HG02763 (cell line): ENCODE measurements around the gene YY1AP1.
"Not testable (repeated sequence)": the region's sequence is repeated elsewhere in the genome, so short reads cannot be mapped to it uniquely, and the experiment has no call there.

ENCODE experiments used
- ATAC-seq: cut with Tn5 transposase; IDR thresholded peaks from one replicate; pipeline ENCODE4 v1.9.1; 2021; ENCODE audit warnings: mild to moderate bottlenecking, moderate library complexity; ENCODE audit not compliant: unreplicated experiment

The YY1AP1 gene

GRCh38 chr1:155648207-155649147, 40.1 kb downstream of the YY1AP1 start:
- no peak for ATAC-seq

- no peak for ATAC-seq
Measured at GRCh38 chr1:155646307-155646706, 42.3 kb downstream of the YY1AP1 start.

DNA sequence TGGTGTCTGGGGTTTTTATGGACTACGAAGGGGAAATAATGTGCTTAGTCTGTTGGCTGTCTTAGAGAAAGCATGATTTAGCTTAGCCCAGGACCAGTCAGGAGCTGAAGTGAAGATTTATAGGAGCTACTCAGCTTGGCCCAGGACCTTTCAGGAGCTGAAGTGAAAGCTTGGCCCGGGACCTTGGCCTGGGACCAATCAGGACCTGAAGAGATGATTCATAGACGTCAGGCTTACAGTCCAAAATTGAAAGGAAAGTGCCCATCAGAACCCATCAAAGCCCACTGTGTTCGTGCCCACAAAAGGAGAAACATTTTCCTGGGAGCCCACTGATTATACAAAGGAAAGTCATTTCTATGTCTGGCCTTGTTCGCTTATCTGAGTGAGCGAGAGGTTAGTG, 42.9 kb downstream of the YY1AP1 start:
- ATAC-seq: no peak

DNA sequence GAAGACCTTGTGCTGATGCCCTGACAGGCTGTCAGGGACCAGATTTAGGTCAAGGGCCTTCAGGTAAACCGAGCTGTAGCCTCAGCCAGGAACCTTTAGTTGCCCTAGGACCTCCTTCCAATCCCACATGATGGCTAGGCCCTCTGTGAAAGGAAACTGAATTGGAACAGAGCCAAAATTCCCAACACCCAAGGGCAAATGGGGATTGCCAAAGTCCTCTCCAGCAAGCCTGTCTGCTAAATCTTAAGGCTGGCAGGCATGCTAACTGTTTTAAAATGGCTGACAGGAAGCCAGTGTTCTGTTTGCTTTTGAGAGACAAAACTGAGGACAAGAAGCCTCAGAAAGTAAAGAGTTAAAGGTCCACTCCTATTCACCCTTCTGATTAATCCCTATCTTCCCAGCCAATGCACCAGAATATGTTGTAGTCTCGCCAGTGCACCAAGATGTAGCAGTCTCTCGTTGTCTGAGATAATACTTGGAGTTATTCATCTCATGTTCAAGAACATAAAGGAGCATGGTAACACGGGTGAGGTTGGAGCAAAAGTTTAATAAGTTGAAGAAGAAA, 43.5 kb downstream of the YY1AP1 start:
- ATAC-seq: no peak

DNA sequence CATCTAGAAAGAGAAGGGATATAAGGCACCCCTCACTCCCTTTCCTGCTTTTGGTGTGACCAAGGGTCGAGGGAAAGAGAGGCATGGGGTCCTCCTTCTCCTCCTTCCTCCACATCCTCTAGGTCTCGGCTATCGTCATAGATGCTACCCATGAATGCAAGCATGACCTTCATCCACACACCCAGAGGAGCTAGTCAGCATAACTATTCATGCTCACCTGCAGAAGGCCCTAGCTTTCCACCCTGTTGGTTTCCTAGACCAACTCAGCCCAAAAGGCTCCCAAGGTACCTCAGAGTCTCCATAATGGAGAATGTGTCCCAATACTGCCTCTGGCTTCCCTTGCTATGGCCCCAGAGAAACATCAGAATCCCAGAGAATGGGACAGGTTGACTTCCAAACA, 45.3 kb downstream of the YY1AP1 start:
- no peak for ATAC-seq

DNA sequence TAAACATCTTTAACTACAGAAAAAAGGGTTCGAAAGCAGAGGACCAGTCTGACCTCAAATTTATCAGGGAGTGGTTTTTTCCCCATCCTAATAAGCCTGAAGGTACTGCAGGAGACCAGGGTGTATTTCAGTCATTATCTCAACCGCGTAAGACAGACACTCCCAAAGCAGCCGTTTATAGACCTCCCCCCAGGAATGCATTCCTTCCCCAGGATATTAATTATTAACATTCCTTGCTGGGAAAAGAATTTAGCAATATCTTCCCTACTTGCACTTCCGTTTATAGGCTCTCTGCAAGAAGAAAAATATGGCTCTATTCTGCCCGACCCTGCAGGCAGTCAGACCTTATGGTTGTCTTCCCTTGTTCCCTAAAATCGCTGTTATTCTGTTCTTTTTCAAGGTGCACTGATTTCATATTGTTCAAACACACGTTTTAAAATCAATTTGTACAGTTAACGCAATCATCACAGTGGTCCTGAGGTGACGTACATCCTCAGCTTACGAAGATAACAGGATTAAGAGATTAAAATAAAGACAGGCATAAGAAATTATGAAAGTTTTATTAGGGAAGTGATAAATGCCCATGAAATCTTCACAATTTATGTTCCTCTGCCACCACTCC, 45.9 kb downstream of the YY1AP1 start:
- not testable (repeated sequence) for ATAC-seq

DNA sequence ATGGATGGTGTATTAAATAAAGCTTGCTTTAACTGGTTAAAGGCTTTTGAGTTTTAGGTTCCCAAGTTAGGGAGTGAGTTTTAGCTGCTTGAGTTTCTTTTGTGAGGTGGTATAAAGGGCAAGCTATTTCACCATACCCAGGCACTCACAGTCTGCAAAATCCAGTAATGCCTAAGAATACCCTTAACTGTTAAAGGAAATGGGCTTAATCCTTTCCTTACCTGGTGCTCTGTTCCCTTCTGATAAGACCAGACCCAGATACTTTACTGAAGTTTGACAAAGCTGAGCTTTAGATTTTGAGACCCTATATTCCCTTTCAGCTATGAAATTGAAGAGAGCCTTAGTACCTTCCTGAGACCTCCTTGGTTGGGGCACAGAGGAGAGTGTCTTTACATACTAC, 48.2 kb downstream of the YY1AP1 start:
- no peak for ATAC-seq

- ATAC-seq: no peak
Measured at GRCh38 chr1:155636397-155637153, 52.0 kb downstream of the YY1AP1 start.

GRCh38 chr1:155626428-155626827, 62.1 kb downstream of the YY1AP1 start:
- not testable (repeated sequence) for ATAC-seq

DNA sequence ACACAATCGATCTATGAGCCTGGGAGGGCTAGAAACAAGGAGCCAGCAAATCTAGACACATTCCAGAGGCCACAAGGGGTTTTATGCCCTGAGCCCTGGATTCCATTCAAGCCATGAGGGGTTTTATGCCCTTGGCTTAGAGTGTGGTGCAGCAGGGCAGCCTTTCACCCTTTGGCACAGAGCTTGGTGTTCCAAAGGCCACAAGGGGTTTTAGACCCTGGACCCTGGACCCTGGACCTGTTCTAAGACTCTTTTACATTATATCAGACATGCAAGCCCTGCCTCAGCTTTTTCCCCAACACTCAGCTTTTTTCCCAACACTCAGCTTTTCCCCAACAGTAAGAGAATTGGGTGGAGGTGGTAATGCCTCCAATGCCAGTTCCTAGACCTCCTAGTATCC, 65.2 kb downstream of the YY1AP1 start:
- no peak for ATAC-seq

GRCh38 chr1:155622191-155622590, 66.4 kb downstream of the YY1AP1 start:
- ATAC-seq: no peak

GRCh38 chr1:155613226-155613625, 75.3 kb downstream of the YY1AP1 start:
- not testable (repeated sequence) for ATAC-seq

- not testable (repeated sequence) for ATAC-seq
Measured at GRCh38 chr1:155610257-155610647, 78.3 kb downstream of the YY1AP1 start.

DNA sequence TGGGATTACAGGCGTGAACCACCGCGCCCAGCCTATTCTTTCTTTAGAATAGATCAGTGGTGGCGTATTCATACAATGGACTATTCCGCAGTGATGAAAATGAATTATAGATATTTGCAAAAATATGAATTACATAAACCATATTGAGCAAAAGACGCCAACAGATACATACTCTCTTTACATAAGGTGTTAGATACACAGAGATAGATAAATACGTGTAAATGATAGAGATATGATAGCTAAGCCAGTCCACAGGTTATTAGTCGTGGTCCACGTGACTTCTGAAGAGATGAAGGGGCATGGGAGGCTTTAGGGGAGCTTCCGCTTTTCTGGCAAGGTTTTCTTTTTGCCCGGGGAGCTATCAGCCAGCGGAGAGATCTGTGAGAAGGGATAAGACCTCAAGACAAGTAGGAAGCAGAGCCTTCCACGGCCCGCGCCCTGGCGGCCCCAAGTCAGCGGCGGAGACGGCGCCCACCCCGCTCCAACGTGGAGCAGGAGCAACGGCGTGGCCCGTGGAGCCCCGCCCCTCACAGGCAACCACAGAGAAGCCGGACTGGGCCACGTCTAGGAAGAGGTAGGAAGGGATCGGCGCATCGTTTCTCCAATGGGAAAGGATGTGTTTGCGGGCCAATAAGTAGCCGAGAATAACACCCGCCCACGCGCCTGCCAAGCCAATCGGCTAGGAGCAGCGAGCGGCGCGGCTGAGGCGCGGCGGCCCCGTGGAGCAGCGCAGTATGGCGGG, 78.9 kb downstream of the YY1AP1 start, which contains the start of gene MSTO1:
Gene MSTO1, plus strand, starts transcription at position 704 of the 742 bp plus-strand sequence. Its CDS starts 31 bp downstream, at position 735.
- peak; percentile 91 for ATAC-seq
